PC-3 (cell line): ENCODE measurements around the gene ZNF668.

Experiments used
- EZH2 ChIP-seq: fragments of 300-600 bp; sonication (generic); IDR thresholded peaks from one replicate; pipeline ENCODE4 v1.6.1; 2017; ENCODE audit warnings: antibody characterized with exemption, mild to moderate bottlenecking, low read length; ENCODE audit not compliant: unreplicated experiment
- EZH2phosphoT487 ChIP-seq: fragments of 300-600 bp; sonication (generic); IDR thresholded peaks from 2 replicates; pipeline ENCODE4 v1.6.1; 2018; ENCODE audit warnings: mild to moderate bottlenecking, antibody characterized with exemption, low read length, borderline replicate concordance
- TF ChIP-seq, protein P1 (sequence below): fragments of 300-600 bp; sonication (generic); conservative IDR thresholded peaks from 2 replicates; pipeline ENCODE4 v1.5.1; 2017; ENCODE audit warnings: antibody characterized with exemption, low read depth, mild to moderate bottlenecking, low read length

DNA sequence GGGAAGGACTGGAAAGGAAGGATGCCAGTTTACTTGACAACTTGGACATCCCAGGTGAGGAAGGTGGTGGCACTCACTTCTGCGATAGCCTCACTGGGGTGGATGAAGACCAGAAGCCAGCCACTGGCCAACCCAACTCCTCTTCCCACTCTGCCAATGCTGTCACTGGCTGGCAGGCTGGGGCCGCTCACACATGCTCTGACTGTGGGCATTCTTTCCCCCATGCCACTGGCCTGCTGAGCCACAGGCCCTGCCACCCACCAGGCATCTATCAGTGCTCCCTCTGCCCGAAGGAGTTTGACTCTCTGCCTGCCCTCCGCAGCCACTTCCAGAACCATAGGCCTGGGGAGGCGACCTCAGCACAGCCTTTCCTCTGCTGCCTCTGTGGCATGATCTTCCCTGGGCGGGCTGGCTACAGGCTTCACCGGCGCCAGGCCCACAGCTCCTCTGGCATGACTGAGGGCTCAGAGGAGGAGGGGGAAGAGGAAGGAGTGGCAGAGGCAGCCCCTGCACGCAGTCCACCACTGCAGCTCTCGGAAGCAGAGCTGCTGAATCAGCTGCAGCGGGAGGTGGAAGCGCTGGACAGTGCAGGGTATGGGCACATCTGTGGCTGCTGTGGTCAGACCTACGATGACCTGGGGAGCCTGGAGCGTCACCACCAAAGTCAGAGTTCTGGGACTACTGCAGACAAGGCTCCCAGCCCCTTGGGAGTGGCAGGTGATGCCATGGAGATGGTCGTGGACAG, 4.7 kb upstream of the ZNF668 start:
- TF ChIP-seq EZH2, result no peak
- TF ChIP-seq, protein P1, sequence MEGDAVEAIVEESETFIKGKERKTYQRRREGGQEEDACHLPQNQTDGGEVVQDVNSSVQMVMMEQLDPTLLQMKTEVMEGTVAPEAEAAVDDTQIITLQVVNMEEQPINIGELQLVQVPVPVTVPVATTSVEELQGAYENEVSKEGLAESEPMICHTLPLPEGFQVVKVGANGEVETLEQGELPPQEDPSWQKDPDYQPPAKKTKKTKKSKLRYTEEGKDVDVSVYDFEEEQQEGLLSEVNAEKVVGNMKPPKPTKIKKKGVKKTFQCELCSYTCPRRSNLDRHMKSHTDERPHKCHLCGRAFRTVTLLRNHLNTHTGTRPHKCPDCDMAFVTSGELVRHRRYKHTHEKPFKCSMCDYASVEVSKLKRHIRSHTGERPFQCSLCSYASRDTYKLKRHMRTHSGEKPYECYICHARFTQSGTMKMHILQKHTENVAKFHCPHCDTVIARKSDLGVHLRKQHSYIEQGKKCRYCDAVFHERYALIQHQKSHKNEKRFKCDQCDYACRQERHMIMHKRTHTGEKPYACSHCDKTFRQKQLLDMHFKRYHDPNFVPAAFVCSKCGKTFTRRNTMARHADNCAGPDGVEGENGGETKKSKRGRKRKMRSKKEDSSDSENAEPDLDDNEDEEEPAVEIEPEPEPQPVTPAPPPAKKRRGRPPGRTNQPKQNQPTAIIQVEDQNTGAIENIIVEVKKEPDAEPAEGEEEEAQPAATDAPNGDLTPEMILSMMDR, result no peak
- no peak for TF ChIP-seq EZH2phosphoT487
